GM12878 (cell line): ENCODE data around the gene IGLON5. TPM values are rescaled to one million over a fixed set of nuclear protein-coding genes. Genes with fewer than 3 reads are reported as not detected.

Experiments
- ATAC-seq: fragments of 200-7000 bp; cut with Tn5 transposase; 3 replicates; pipeline ENCODE4 v1.9.1; 2020; ENCODE audit warnings: mild to moderate bottlenecking, moderate library complexity
- BruUV-seq: library from RNA; stranded (reverse); fragments of 400-500 nt; replicated peaks from 2 replicates; lab custom pipeline; 2021; lab: Mats Ljungman, UMichigan
- CTCF ChIA-PET: fragments of 300-600 bp; sonication (Branson Sonifier 250); formaldehyde crosslinking; extraction: SDS; loops from one replicate; lab custom pipeline; 2021; ENCODE audit warnings: inconsistent platforms; lab: Yijun Ruan, JAX
- POLR2A ChIA-PET: fragments of 350-600 bp; formaldehyde crosslinking; extraction: SDS; loops from one replicate; lab custom pipeline; 2021; ENCODE audit warnings: inconsistent platforms; lab: Charles Lee
- RAD21 ChIA-PET: fragments of 300-600 bp; sonication (Branson Sonifier 250); formaldehyde crosslinking; loops from one replicate; lab custom pipeline; 2023; ENCODE audit warnings: antibody characterized with exemption; ENCODE audit not compliant: unreplicated experiment; lab: Charles Lee
- SMC1A ChIA-PET: fragments of 300-600 bp; sonication (Branson Sonifier 250); formaldehyde crosslinking; loops from one replicate; lab custom pipeline; 2023; ENCODE audit not compliant: unreplicated experiment, uncharacterized antibody; lab: Charles Lee
- DNase-seq: peaks from one replicate; pipeline ENCODE4 v3.0.0-alpha.2; 2011; ENCODE audit warnings: low read depth, low spot score
- FAIRE-seq: peaks from 3 replicates; lab custom pipeline; 2011; peaks lifted over from hg19 to GRCh38; lab: Jason Lieb, UNC
- H2AFZ ChIP-seq: 2 replicates; pipeline ENCODE4 v1.6.0; 2011; ENCODE audit warnings: low read depth, low read length, control low read depth; ENCODE audit not compliant: control insufficient read depth
- H3K27ac ChIP-seq: 2 replicates; pipeline ENCODE4 v1.5.1; 2011; ENCODE audit warnings: control low read depth; ENCODE audit not compliant: control insufficient read depth, insufficient read depth
- H3K27me3 ChIP-seq, 2 experiments: replicated peaks in 1 of 2; 2 replicates each; pipeline versions ENCODE4 v1.6.0 to v1.6.1; 2011; ENCODE audit warnings: low read length in 1 of 2; ENCODE audit not compliant: control insufficient read depth in 2 of 2, insufficient read depth in 2 of 2
- H3K36me3 ChIP-seq, 2 experiments: 2 replicates each; pipeline ENCODE4 v1.5.1; 2011; ENCODE audit warnings: low read length in 1 of 2; ENCODE audit not compliant: control insufficient read depth in 2 of 2, insufficient read depth in 2 of 2
- H3K4me1 ChIP-seq: 2 replicates; pipeline ENCODE4 v1.6.1; 2011; ENCODE audit warnings: mild to moderate bottlenecking, low read length, moderate library complexity, mixed read lengths; ENCODE audit not compliant: control insufficient read depth, insufficient read depth
- H3K4me2 ChIP-seq: 2 replicates; pipeline ENCODE4 v1.6.0; 2011; ENCODE audit warnings: control low read depth; ENCODE audit not compliant: control insufficient read depth, insufficient read depth
- H3K4me3 ChIP-seq: fragments of 200-600 bp; sonication (generic); 2 replicates; pipeline ENCODE4 v1.5.1; 2016
- H3K79me2 ChIP-seq: 2 replicates; pipeline ENCODE4 v1.6.0; 2011; ENCODE audit warnings: low read length; ENCODE audit not compliant: control insufficient read depth, insufficient read depth
- H3K9ac ChIP-seq: 2 replicates; pipeline ENCODE4 v1.8.0; 2011; ENCODE audit warnings: low read length, control low read depth, mixed read lengths; ENCODE audit not compliant: control insufficient read depth, insufficient read depth
- H3K9me3 ChIP-seq: replicated peaks from 3 replicates; pipeline ENCODE4 v1.5.1; 2011; ENCODE audit warnings: mild to moderate bottlenecking, low read length; ENCODE audit not compliant: control insufficient read depth, insufficient read depth
- H4K20me1 ChIP-seq: 2 replicates; pipeline ENCODE4 v1.6.0; 2011; ENCODE audit not compliant: control insufficient read depth, insufficient read depth
- CEBPB ChIP-seq, 2 experiments: fragments of 150-350 bp in 1 of 2; IDR thresholded peaks; 2 replicates each; pipeline ENCODE4 v1.6.1; 2012 to 2014; ENCODE audit warnings: low read depth in 2 of 2, low read length in 2 of 2, borderline replicate concordance in 1 of 2, inconsistent platforms in 1 of 2
- CHD4 ChIP-seq: fragments of 200-600 bp; sonication (generic); IDR thresholded peaks from 2 replicates; pipeline ENCODE4 v1.6.1; 2016; ENCODE audit warnings: mild to moderate bottlenecking
- ELK1 ChIP-seq: IDR thresholded peaks from 2 replicates; pipeline ENCODE4 v1.6.1; 2012; ENCODE audit warnings: low read depth, low read length, improper control_type of control experiment
- EP300 ChIP-seq, 2 experiments: fragments of 150-350 bp in 1 of 2; IDR thresholded peaks; 2 replicates each; pipeline ENCODE4 v1.6.1; 2011 to 2012; ENCODE audit warnings: low read depth in 2 of 2, low read length in 2 of 2, borderline replicate concordance in 1 of 2, improper control_type of control experiment in 1 of 2, inconsistent platforms in 1 of 2; ENCODE audit not compliant: control insufficient read depth in 1 of 2
- FOXK2 ChIP-seq: fragments of 450-650 bp; IDR thresholded peaks from 2 replicates; pipeline ENCODE4 v1.6.1; 2017; ENCODE audit warnings: mild to moderate bottlenecking, moderate library complexity
- MEF2A ChIP-seq: IDR thresholded peaks from 2 replicates; pipeline ENCODE4 v1.6.1; 2011; ENCODE audit warnings: low read depth, mild to moderate bottlenecking, low read length, moderate library complexity; ENCODE audit not compliant: insufficient read depth
- MYC ChIP-seq: IDR thresholded peaks from 2 replicates; pipeline ENCODE4 v1.6.1; 2011; ENCODE audit warnings: mild to moderate bottlenecking, low read length, moderate library complexity, inconsistent platforms; ENCODE audit not compliant: insufficient read depth, insufficient replicate concordance, insufficient read length, severe bottlenecking
- NFYB ChIP-seq: IDR thresholded peaks from 2 replicates; pipeline ENCODE4 v1.6.1; 2011; ENCODE audit warnings: low read depth, mild to moderate bottlenecking, low read length, improper control_type of control experiment, moderate library complexity; ENCODE audit not compliant: insufficient read depth
- RB1 ChIP-seq: fragments of 450-650 bp; formaldehyde crosslinking; IDR thresholded peaks from 2 replicates; pipeline ENCODE4 v1.6.1; 2017; ENCODE audit warnings: mild to moderate bottlenecking, borderline replicate concordance
- SMAD1 ChIP-seq: fragments of 450-650 bp; IDR thresholded peaks from 2 replicates; pipeline ENCODE4 v1.6.1; 2018; ENCODE audit warnings: mild to moderate bottlenecking, low read depth; ENCODE audit not compliant: partially characterized antibody
- ZNF384 ChIP-seq: IDR thresholded peaks from 2 replicates; pipeline ENCODE4 v1.6.1; 2012; ENCODE audit warnings: low read depth, mild to moderate bottlenecking, low read length, improper control_type of control experiment, borderline replicate concordance
- ZZZ3 ChIP-seq: IDR thresholded peaks from 2 replicates; pipeline ENCODE4 v1.6.1; 2011; ENCODE audit warnings: low read depth; ENCODE audit not compliant: control insufficient read depth, insufficient read length
- WGBS: methylation state at CpG from one replicate; pipeline ENCODE4 v1.1.6; 2016; ENCODE audit warnings: low lambda C conversion rate; ENCODE audit not compliant: insufficient replicate concordance, insufficient coverage; ENCODE audit errors: missing lambda C conversion rate; 5-methylcytosine and 5-hydroxymethylcytosine counted together
- in situ Hi-C: fragments of 300-500 bp; cut with MboI; formaldehyde crosslinking; loops from 9 replicates; pipeline ENCODE4 v1.14.3; 2018; ENCODE audit warnings: mixed read lengths
- intact Hi-C: fragments of 100-400 bp; cut with micrococcal nuclease; formaldehyde crosslinking; loops from one replicate; pipeline ENCODE4 v1.14.2; 2022; ENCODE audit not compliant: unreplicated experiment
- polyA plus RNA-seq, 11 experiments: library from polyadenylated mRNA; depleted of rRNA in 4 of 11; unstranded in 6 of 11; stranded (reverse) in 5 of 11; fragments of >200 nt; fragmentation: Nextera tagmentation in 4 of 11; fragmentation: Illumina TruSeq in 1 of 11; extraction: Ambion mirVana in 4 of 11; extraction: Trizol in 1 of 11; gene quantifications; 1 replicate in 1 of 11; 2 replicates in 10 of 11; pipeline versions ENCODE4 v1.2.1 to v1.2.3, GENCODE V29; 2011 to 2016; ENCODE audit warnings: inconsistent platforms in 2 of 11, missing spikeins in 2 of 11, low read depth in 1 of 11
- total RNA-seq, 4 experiments: library from RNA; depleted of rRNA in 3 of 4; stranded (reverse); fragments of >200 nt in 3 of 4; fragmentation: Illumina TruSeq in 1 of 4; extraction: Trizol in 1 of 4; gene quantifications; 2 replicates each; pipeline versions ENCODE4 v1.2.1 to v1.2.3, GENCODE V29; 2013 to 2021

Gene IGLON5
- total and polyA plus RNA-seq, 10 of the 15 experiments (the other 5 are each of a cell fraction or from before 2014, with no cell fraction given) = not detected

- H3K9ac ChIP-seq = no peak overlapping the region
- FAIRE-seq = no peak
- intact Hi-C loops = loop anchor here (10.0 kb wide), 1 partner anchor 321 kb away; no protein-coding TSS in a partner anchor
- in situ Hi-C loops = no loop called here
- H3K27me3 ChIP-seq = no peaks in the 10 kb centered on the region
- no TSS peak for BruUV-seq
- ATAC-seq = no peak
- H3K4me3 ChIP-seq = no peak overlapping the region
- SMC1A ChIA-PET = interaction anchor here (0.6 kb wide), 1 partner anchor 185 kb away, joined by 3 read pairs; no protein-coding TSS in a partner anchor
- H3K9me3 ChIP-seq = no peaks in the 10 kb centered on the region; the same call in 2 of the 3 replicates
- 58% methylated on average over 13 of the region's 13 CpGs for WGBS
- H3K36me3 ChIP-seq = no peaks in the 10 kb centered on the region
- H4K20me1 ChIP-seq = no peaks in the 10 kb centered on the region
- POLR2A ChIA-PET = interaction anchor here (0.6 kb wide), 1 partner anchor 141 kb away, joined by 3 read pairs; no protein-coding TSS in a partner anchor
- no peak for DNase-seq
- no peaks in the 10 kb centered on the region for H3K4me1 ChIP-seq
- TF ChIP-seq NFYB = peak; percentile 52; the same call in 1 of the 2 replicates
- no peak for TF ChIP-seq ZZZ3
- H3K79me2 ChIP-seq = no peaks in the 10 kb centered on the region
- CTCF ChIA-PET = no interaction called here
- H2AFZ ChIP-seq = no peak overlapping the region
- H3K27ac ChIP-seq = no peak overlapping the region
- H3K4me2 ChIP-seq = no peak overlapping the region
- RAD21 ChIA-PET = no interaction called here
Observed at GRCh38 chr19:51333836-51334460, 22.5 kb downstream of the IGLON5 start.

- DNase-seq = no peak
- WGBS = 83% methylated on average over 13 of the region's 13 CpGs
- ChIA-PET CTCF (interaction anchor here (0.8 to 5.1 kb wide), 8 partner anchors 28 to 320 kb away, joined by 3 to 47 read pairs (median 6); no protein-coding TSS in a partner anchor), POLR2A (interaction anchor here (0.7 to 1.1 kb wide), 2 partner anchors 30 to 82 kb away, joined by 3 to 5 read pairs; no protein-coding TSS in a partner anchor), SMC1A (interaction anchor here (0.7 to 1.2 kb wide), 5 partner anchors 12 to 80 kb away, joined by 3 to 5 read pairs (median 5); partner anchors contain the start of gene SIGLEC10), RAD21 (interaction anchor here (0.7 to 3.2 kb wide), 3 partner anchors 34 to 70 kb away, joined by 3 to 32 read pairs (median 10); no protein-coding TSS in a partner anchor)
- no peak for FAIRE-seq
- ATAC-seq = no peak
- H2AFZ ChIP-seq = no peak overlapping the region
- peaks cover 4% of the 10 kb centered on the region for H3K4me1 ChIP-seq
- H3K9me3 ChIP-seq = no peaks in the 10 kb centered on the region; the same call in 2 of the 3 replicates
- H3K4me2 ChIP-seq = no peak overlapping the region
- no peaks in the 10 kb centered on the region for H3K27me3 ChIP-seq
- no peak overlapping the region for H3K9ac ChIP-seq
- no peak overlapping the region for H3K4me3 ChIP-seq
- BruUV-seq = no TSS peak
- no peaks in the 10 kb centered on the region for H3K79me2 ChIP-seq
- H4K20me1 ChIP-seq = no peaks in the 10 kb centered on the region
- no peaks in the 10 kb centered on the region for H3K36me3 ChIP-seq
- intact Hi-C loops = loop anchor here (10.0 kb wide), 1 partner anchor 318 kb away; no protein-coding TSS in a partner anchor
- H3K27ac ChIP-seq = no peak overlapping the region
- in situ Hi-C loops = loop anchor here (5.0 kb wide), 2 partner anchors 100 to 325 kb away; no protein-coding TSS in a partner anchor
- TF ChIP-seq FOXK2 (no peak), ELK1 (no peak), MEF2A (no peak), CHD4 (no peak), MYC (no peak), CEBPB (IDR thresholded peaks at IDR 0.05; ENCODE audit: borderline replicate concordance in 1 of 2, low read depth in 2 of 2, low read length in 2 of 2) (no peak), NFYB (no peak), ZNF384 (no peak), SMAD1 (no peak), EP300 (IDR thresholded peaks at IDR 0.05; ENCODE audit: borderline replicate concordance in 1 of 2, control insufficient read depth in 1 of 2, low read depth in 2 of 2, low read length in 2 of 2) (no peak), RB1 (no peak)
Observed at GRCh38 chr19:51337141-51337860, 25.9 kb downstream of the IGLON5 start.
